Eye (tissue), 1 donor: ENCODE measurements around the gene DUSP1.
"Not testable (repeated sequence)": the region's sequence is repeated elsewhere in the genome, so short reads cannot be mapped to it uniquely, and the experiment has no call there.

Source experiments
- DNase-seq: peaks from one replicate; pipeline ENCODE4 v3.0.0-alpha.2; 2015

The DUSP1 gene, protein sequence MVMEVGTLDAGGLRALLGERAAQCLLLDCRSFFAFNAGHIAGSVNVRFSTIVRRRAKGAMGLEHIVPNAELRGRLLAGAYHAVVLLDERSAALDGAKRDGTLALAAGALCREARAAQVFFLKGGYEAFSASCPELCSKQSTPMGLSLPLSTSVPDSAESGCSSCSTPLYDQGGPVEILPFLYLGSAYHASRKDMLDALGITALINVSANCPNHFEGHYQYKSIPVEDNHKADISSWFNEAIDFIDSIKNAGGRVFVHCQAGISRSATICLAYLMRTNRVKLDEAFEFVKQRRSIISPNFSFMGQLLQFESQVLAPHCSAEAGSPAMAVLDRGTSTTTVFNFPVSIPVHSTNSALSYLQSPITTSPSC

DNA sequence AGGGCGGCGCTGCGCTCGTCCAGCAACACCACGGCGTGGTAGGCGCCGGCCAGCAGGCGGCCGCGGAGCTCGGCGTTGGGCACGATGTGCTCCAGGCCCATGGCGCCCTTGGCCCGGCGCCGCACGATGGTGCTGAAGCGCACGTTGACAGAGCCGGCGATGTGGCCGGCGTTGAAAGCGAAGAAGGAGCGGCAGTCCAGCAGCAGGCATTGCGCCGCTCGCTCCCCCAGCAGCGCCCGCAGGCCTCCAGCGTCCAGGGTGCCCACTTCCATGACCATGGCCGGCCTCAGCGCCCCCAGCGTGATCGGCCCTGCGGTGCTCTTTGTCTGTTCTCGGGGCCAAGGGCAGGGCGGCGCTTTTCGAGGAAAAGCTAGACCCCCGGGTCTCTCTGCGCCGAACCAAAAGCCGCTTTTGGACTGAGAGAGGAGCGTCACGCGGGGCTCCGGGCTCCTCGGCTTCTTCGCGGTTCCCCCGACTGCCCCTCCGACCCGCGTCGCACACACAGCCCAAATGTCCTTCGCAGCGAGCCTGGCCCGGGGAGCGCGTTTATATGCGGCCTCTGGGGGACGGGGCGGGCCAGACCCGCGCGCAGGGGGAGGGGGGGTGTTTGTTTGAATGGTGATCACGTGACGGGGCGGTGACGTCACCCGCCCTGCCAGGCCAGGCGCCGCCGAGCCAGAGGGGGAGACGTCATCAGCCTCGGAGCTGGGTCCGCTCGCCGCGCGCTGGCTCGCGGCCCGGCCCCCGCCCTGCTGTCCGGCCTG, at the start of gene DUSP1:
Gene DUSP1, minus strand, starts transcription at position 521 of the 764 bp plus-strand sequence. Its CDS starts 243 bp downstream, at position 278.
- peak; percentile 99 for DNase-seq

DNA sequence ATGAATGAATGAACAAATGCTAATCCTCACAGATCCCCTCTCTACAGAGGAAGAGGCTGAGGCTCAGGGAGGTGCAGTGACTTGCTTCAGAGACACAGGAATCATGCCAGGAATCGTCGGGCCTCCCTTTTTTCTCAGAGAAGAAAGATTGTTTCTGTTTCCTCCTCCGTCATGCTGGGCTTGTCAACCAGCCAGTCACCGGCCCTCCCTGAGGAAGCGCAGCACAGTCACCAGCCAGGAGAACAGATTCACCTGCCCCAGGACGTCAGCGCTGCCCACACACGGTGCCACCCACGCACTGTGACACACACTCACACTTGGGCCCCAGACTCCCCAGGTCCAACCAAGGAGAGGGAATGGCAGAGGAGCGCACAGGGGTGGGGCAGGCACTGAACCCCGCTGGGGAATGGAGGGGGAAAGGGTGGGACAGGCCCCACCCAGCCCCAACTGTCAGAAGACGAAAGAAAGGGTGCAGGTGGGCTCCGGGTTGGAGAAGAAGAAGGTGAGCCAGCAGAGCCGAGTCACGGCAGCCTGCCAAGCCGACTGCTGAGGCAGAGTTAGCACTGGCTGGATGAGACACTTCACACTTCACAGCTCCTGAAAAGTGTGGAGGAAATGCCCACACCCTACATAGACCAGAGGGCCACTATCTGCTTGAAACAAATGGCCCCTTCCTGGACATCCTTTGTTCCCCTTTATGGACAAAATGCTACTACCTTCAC, 49.2 kb upstream of the DUSP1 start:
- no peak for DNase-seq

DNA sequence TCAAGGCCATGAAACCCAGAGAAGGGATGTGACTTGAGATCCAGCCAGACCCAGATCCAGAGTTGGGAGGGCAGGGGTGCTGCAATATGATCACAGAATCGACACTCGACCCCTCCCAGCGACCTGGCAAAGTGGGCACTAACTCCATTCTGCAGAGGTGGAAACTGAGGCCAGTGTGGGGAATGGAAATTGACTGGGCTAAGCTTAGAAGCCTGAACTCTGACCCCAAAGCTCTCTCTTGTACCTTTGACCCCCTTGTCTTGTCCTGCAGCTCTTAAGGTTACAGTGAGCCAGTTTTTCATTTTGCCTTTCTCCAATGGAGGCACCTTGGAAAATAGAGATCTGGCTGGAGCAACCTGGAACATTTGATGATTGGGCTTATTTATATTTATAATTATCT, 48.6 kb upstream of the DUSP1 start:
- no peak for DNase-seq

DNA sequence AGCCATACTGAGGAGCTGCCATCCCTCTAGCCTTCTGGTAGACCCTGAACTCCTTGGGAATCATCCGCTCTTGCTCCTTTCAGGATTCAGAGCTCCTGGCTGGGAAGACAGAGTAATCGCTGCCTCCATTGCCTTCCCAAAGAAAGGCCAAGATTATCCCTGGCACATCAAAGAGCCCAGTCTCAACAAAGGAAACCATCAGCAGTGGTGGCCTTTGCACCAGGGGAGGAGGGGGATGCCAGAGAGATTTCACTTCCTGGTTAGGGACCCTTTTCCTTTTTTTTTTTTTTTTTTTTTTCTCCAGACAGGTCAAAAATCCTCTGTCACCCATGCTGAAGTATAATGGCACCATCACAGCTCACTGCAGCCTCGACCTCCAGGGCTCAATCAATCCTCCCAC, 47.1 kb upstream of the DUSP1 start:
- no peak for DNase-seq

DNA sequence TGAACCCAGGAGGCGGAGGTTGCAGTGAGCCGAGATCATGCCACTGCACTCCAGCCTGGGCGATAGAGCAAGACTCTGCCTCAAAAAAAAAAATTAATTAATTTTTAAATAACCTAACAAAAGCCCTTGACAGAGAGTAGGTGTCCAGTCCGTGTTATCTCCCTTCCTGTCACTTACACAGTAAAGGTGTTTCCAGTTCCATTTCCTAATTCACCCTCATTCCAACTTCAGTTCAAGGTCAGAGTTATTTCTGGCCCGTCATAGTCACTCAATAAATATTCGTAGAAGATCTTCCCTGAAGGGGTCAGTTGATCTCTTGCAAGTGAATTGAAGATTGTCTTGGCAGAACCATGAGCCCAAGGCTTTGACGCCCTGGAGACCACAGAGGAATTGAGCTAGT, 46.7 kb upstream of the DUSP1 start:
- no peak for DNase-seq

DNA sequence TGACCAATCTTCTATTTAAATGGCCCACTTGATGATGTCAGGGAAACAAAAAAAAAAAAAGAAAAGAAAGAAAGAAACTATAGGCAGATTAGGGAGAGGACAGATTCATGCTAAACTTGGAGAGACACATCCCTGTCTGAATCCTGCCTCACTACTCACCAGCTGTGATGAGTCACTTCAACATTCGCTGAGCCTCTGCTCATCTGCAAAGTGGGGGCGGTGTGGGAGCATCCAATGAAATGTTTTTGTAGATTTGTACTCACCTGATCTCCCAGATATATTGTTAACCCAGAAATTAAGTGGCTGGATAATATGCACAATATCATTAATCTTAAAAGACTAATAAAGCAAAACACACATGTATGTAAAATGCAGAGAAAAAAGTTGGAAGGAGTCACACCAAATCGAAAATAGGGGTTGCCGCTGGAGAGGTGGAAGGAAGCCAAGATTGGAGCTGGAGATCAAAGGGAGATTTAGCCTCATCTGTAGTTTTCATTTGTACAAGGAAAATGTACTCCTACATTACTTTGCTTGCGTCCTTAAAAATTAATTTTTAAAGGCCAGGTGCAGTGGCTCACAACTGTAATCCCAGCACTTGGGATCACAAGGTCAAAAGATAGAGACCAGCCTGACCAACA, 46.0 kb upstream of the DUSP1 start:
- DNase-seq, result no peak

DNA sequence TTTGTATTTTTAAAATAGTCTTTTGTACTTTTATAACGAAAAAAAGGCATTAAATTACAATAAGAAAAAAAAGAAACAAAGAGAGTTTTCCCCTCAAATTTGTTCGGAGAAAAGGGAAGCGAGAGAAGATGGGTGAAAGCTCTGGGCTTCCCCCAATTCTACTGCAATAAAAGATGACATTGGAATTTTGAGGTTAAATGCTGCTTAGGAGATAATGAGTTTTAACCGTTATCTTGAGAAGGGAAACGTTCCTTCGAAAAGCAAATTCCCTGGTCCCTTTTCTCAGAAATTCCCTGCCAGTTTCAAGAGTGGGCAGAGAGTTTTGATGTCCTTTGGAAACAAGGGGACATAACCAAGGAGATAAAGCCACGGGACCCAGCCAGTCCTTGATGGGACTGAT, 44.6 kb upstream of the DUSP1 start:
- DNase-seq, result no peak

DNA sequence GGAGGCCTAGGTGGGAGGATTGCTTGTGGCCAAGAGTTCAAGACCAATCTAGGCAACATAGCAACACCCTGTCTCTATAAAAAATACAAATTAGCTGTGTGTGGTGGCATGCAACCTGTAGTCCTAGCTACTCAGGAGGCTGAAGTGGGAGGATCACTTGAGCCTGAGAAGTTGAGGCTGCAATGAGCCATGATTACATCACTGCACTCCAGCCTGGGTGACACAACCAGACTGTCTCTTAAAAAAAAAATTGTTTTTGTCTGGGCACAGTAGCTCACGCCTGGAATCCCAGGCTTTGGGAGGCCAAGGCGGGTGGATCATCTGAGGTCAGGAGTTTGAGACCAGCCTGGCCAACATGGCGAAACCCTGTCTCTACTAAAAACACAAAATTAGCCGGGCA, 40.0 kb upstream of the DUSP1 start:
- DNase-seq, result not testable (repeated sequence)

DNA sequence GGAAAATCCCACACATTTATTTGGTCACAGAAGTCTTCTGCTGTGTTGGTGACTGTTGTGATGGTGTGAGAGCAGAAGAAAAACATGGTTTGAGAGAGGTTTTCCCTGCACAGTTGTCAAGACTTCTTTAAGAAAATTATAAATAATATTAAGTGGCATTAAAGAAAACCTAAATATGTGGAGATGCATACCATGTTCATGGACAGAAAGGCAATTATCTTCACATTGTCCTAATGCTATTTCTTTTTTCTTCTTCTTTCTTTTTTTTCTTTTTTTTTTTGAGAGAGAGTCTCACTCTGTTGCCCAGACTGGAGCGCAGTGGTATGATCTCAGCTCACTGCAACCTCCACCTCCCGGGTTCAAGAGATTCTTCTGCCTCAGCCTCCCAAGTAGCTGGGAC, 38.8 kb upstream of the DUSP1 start:
- DNase-seq, result no peak

DNA sequence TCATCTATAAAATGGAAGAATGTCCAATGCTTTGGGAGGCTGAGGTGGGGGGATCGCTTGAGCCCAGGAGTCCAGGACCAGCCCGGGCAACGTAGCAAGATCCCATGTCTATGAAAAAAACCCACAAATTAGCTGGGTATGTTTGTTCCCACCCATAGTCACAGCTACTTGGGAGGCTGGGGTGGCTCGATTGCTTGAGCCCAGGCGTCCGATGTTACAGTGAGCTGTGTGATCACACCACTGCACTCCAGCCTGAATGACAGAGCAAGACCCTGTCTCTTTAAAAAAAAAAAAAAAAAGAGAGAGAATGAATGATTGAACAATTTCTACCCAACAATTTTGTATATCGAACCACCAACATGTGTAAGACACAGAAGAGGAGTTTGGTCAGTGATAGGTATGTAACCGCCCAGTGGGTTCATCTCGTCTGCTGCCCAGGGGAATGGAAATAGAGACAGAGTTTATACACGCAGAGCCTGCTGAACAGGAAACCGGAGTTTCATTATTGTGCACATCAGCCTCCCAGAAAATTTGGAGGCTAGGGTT, 36.8 kb upstream of the DUSP1 start:
- DNase-seq, result no peak

DNA sequence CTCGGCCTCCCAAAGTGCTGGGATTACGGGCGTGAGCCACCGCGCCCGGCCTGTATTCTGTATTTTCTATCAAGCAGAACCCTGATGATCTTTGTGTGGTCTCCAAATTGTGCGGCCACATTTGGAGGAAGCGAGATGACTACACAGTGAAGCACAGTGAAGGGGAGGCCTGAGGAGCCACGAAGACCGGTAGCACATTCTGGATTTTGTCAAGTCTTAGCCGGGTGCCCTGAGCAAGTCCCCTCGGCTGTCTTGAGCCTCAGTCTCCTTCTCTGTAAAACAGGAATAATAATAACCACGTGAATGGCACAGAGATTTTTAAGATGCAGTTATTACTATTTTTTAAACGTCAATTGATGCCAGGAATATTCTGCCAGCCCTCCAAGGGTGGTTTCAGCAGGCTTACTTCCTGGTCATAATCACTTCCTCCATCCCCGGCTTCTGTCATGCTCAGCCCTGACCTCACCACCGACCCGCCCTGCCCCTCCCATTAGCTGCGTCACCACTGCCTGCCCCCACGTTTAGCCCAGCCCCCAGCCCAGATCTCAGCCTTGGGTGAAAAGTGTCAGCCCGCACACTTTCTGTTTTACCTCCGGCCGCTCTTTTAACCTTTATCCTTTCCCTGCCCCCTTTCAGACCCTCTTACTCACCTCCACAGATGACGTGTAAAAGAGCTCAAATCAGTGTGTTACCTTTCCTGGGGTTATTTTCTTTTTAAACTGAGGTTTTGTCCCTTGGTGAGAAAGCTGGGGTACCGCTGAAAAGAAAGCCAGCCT, 36.1 kb upstream of the DUSP1 start:
- DNase-seq, result peak; percentile 53

DNA sequence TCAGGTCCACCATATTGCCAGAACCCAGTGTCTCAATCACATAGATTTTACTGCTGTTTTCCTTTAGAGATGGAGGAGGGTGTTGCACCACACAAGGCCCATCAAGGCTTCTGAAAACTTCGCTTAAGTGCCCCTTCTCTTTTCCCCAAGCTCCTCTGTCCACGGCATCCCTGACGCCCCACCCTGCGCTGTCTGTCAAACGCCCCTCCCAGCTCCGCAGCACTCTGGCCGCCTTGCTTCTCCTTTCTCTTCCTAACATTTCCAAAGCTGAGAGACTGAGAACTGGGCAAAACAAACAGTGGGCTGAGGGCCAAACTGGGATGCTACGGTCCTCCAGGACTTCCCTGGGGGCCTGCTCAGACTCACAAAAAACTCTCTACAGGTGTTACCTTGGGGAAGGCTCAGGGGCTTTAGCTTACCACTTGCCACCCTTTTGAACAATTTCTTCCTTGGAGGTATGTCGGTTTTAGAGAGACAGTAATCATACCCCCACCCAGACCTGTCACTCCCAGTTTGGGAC, 34.8 kb upstream of the DUSP1 start:
- DNase-seq, result no peak

DNA sequence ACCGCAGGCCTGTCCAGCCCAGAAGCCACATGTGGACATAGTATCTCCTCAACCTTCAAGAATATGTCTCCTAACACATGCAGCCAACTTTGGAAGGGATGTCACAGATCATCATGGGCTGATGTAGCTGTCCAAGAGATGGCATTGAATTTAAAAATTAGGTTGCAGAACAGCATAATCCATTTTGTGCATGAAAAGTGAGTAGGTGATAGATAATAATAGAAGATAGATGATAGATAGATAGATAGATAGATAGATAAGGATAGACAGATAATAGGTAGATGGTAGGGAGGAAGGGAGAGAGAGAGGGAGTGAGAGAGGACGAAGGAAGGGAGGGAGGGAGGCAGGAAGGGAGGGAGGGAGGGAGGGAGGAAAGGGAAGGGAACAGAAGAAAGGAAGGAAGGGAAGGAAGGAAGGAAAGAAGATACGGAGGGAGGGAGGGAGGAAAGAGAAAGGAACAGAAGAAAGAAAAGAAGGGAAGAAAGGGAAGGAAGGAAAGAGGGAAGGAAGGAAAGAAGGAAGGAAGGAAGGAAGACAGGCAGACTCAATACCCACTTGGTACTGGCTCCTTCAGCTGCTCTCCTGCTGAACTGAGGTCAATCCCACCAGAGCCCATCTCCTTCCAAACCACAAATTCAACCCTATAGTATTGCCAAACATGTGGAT, 34.2 kb upstream of the DUSP1 start:
- DNase-seq, result no peak

DNA sequence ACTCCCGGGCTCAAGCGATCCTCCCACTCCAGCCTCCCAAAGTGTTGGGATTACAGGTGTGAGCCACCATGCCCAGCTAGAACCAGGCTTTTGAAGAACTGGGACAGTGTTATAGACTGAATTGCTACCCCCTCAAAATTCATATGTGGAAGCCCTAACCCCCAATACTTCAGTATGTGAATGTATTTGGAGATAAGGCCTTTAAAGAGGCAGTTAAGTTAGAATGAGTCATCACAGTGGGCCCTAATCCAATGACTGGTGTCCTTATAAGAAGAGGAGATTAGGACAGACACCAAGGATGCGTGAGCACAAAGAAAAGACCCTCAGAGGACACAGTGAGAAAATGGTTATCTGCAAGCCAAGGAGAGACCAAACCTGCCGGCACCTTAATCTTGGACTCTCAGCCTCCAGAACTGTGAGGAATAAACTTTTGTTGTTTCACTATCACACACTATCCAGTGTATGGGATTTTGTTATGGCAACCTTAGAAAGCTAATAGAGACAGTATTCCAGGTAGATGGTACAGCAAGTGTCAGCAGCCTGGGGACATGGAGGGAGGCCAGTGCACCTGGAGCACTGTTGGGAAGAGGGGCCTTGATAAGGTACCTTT, 31.7 kb upstream of the DUSP1 start:
- DNase-seq, result no peak

DNA sequence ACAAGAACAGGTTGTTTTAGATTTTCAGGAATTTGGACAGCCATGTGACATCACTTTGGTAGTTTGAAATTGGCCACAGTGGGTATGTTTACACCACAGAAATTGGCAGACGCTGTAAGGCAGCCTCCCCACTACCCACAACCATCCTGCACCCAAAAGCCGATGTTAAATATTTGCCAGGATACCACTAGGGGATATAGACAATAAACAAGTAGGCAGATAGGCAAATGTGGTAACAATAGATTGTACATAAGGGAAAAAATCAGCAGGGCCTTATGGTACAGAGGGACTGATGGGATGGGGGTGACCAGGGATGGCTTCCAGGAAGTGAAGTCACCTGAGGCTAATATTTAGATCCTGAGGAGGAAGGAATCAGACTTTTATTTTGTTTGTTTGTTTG, 31.1 kb upstream of the DUSP1 start:
- no peak for DNase-seq

DNA sequence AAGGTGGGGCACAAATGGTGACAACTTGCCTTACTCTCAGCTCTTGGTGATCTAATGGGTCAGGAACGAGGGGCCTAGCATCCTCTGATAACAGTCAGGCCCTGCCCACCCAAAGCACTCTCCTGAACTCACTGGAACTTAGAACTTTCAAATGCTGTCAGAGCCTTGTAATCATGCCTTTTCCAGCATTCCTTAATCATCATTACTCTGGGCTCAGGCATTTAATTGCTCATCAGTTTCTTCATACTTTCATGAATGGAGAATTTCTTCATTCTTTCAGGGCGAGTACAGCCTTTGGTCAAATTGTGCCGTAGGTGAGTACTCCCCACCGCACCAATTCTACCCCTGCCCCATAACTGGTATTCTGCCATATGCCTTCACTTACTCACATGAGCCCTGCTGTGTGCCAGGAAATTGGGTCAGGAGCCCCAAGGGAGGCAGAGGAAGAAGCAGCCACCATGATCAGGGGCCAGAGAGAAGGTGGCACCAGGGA, 30.2 kb upstream of the DUSP1 start:
- DNase-seq, result no peak

DNA sequence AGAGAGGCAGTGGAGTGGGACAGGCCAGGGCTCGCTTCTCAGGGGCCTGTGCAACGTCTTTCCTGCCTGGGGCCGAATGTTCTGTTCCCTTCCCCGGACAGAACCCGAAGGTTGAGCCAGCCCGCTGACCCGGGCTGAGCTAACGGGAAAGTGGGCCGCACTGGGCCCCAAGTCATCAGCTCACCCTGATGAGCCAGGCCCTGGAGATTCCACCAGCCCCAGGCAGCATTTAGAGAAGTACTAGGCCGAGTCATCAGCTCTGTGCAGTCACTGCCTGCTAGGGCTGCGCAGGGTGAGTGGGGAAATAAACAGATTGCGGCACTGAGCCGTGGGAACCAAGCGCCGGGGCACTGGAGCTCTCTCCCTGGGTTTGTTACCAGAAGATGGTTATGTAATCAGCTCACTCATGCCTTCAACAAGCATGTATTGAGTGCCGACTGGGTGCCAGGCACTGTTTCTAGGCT, 29.1 kb upstream of the DUSP1 start:
- DNase-seq, result no peak

DNA sequence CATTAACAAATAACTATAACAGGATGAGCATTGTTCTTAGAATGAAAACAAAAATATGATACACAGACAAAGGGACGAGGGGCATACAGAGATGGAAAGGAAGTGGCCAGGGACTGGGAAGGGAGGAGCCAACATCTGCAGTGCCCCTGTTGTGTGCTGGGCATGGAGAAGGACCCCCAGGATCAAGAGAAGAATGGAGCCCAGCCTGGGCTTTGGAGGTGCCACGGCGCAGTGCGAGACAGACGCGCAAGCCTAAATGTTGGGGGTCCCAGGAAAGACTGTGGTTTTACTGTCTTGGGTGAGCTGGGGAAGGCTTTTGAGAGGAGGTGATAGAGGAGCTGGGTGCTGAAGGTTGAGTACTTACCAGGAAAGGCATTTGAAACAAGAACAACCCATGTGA, 28.4 kb upstream of the DUSP1 start:
- no peak for DNase-seq

DNA sequence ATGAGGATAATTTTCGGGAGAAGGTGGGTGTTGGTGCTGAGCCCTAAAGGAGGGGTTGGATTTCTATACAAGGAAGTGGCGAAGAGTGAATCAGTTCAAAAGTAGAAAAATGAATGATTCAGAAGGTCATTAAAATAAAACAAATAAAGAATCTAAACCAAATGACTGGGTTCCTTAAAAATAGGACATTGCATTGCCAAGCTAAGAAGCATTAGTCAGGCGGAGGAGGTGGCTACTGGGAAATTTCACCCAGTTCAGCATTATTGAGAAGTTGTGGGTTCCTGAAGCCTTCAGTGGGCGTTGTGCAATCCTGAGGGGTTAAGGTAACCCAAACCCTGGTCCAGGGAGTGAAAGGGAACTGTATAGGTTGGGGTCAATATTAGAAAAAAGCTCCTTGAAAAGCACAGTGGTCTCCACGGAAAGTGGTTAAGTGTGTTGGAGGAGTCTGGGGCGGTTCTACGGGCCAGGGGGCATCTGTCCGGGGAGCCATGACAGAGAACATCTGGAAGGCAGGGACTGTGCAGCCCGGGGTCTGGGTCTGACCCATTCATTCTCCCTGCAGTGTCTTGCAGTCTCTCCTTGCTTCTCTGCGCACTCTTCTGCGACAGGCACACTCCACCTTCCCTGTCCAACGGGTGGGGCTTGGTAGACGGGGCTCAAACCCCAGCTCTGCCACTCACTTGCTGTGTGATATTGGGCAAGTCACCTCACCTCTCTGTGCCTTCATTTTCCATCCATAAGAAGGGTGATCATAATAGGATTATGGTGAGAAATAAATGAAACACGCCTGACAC, 27.6 kb upstream of the DUSP1 start:
- DNase-seq, result no peak

DNA sequence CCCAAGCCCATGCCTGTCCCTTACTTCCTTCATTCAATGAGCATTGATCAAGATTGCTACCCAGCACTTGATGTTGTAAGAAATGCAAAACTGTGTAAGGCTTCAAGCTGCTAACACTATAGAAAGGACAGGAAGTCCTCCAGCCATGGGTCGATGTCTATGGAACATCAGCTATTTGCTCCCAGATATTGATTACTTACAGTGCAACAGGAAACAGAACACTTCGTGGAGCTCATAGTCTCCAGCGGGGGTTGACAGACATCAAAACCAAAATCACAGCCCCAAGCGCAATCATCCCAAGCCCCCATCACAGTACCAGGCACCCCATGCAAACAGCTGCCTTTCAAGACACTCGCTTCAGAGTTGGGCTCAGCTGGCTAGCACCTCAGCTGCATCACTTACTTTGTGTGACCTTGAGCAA, 26.8 kb upstream of the DUSP1 start:
- DNase-seq, result no peak
